ENCODE results near the gene ADCY9. TPM values are rescaled to one million over a fixed set of nuclear protein-coding genes. Genes with fewer than 3 reads are reported as not detected.

The ADCY9 gene
- total RNA-seq, 1 experiment from 2014 or later, result 9.8 TPM

DNA sequence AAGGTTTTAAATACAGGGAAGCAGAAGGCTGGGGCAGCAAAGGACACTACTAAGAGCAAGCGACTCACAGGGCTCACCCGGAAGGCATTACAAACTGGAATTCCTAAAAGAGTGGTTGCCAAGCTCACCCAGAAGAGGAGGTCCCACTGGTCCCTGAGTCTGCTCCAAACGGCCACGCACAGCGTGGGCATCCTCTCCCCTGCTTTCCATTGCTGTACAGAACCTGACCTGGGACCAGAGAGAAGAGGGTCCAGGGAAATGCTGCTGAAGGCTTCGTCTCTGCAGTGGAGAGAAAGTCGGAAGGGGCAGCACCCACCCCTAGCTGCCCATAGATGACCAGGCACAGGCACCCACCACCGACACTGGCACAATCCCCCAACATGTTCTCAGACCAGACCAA is 67.2 kb downstream of the ADCY9 start:
- ATAC-seq (no peak), DNase-seq (ENCODE audit: low read depth, low spot score) (no peak)
- BruUV-seq (replicated peaks), result no TSS peak
- Histone ChIP-seq H3K27ac (ENCODE audit: low read depth, low read length) (no peak overlapping the region), H3K79me2 (ENCODE audit: insufficient read depth, low read length) (no peaks in the 10 kb centered on the region), H3K4me1 (ENCODE audit: control insufficient read depth in 1 of 2, insufficient read depth in 2 of 2, low read length in 2 of 2) (peaks cover 20 to 21% of the 10 kb centered on the region in 2 experiments; a peak in 3 of 4 replicates), H2AFZ (ENCODE audit: low read depth, low read length, poor library complexity, severe bottlenecking) (no peak overlapping the region), H3K4me3 (replicated peaks in 1 of 2; ENCODE audit: low read depth in 1 of 2, low read length in 2 of 2) (no peak overlapping the region), H3K36me3 (ENCODE audit: control insufficient read depth in 1 of 2, insufficient read depth in 2 of 2, low read length in 2 of 2) (no peaks in the 10 kb centered on the region), H4K20me1 (ENCODE audit: insufficient read depth) (no peaks in the 10 kb centered on the region), H3K9ac (ENCODE audit: low read length) (no peak overlapping the region), H3K27me3 (ENCODE audit: insufficient read depth, low read length) (no peaks in the 10 kb centered on the region), H3K4me2 (ENCODE audit: low read length) (no peak overlapping the region), H3K9me2 (ENCODE audit: insufficient read depth) (no peaks in the 10 kb centered on the region), H3K9me3 (ENCODE audit: control insufficient read depth in 1 of 2, insufficient read depth in 1 of 2, low read depth in 1 of 2, low read length in 2 of 2) (no peaks in the 10 kb centered on the region)
- ChIA-PET POLR2A (no interaction called here), CTCF (no interaction called here), RAD21 (ENCODE audit: low non-redundant PET in 1 of 2, low total read pairs in 2 of 2, uncharacterized antibody in 2 of 2, unreplicated experiment in 2 of 2) (no interaction called here)
- TF ChIP-seq SRF (IDR thresholded peaks at IDR 0.05; ENCODE audit: low read depth) (no peak), EZH2 (IDR thresholded peaks at IDR 0.05) (no peak), POLR2A (IDR thresholded peaks at IDR 0.05; ENCODE audit: borderline replicate concordance, extremely low read depth, insufficient read depth, insufficient read length) (no peak), EGR1 (IDR thresholded peaks at IDR 0.05; ENCODE audit: low read depth) (no peak), SIN3A (IDR thresholded peaks at IDR 0.05; ENCODE audit: low read depth) (no peak), CEBPB (IDR thresholded peaks at IDR 0.05; ENCODE audit: low read depth) (no peak), CBX3 (IDR thresholded peaks at IDR 0.05; ENCODE audit: low read depth) (no peak), ELF1 (IDR thresholded peaks at IDR 0.05; ENCODE audit: borderline replicate concordance, low read depth) (no peak)
- TF ChIP-seq, protein P1, sequence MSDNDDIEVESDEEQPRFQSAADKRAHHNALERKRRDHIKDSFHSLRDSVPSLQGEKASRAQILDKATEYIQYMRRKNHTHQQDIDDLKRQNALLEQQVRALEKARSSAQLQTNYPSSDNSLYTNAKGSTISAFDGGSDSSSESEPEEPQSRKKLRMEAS (IDR thresholded peaks at IDR 0.05), result no peak
- TF ChIP-seq, protein P2, sequence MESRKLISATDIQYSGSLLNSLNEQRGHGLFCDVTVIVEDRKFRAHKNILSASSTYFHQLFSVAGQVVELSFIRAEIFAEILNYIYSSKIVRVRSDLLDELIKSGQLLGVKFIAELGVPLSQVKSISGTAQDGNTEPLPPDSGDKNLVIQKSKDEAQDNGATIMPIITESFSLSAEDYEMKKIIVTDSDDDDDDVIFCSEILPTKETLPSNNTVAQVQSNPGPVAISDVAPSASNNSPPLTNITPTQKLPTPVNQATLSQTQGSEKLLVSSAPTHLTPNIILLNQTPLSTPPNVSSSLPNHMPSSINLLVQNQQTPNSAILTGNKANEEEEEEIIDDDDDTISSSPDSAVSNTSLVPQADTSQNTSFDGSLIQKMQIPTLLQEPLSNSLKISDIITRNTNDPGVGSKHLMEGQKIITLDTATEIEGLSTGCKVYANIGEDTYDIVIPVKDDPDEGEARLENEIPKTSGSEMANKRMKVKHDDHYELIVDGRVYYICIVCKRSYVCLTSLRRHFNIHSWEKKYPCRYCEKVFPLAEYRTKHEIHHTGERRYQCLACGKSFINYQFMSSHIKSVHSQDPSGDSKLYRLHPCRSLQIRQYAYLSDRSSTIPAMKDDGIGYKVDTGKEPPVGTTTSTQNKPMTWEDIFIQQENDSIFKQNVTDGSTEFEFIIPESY (IDR thresholded peaks at IDR 0.05; ENCODE audit: extremely low read depth, insufficient replicate concordance, low read length), result no peak
- TF ChIP-seq, protein P3, sequence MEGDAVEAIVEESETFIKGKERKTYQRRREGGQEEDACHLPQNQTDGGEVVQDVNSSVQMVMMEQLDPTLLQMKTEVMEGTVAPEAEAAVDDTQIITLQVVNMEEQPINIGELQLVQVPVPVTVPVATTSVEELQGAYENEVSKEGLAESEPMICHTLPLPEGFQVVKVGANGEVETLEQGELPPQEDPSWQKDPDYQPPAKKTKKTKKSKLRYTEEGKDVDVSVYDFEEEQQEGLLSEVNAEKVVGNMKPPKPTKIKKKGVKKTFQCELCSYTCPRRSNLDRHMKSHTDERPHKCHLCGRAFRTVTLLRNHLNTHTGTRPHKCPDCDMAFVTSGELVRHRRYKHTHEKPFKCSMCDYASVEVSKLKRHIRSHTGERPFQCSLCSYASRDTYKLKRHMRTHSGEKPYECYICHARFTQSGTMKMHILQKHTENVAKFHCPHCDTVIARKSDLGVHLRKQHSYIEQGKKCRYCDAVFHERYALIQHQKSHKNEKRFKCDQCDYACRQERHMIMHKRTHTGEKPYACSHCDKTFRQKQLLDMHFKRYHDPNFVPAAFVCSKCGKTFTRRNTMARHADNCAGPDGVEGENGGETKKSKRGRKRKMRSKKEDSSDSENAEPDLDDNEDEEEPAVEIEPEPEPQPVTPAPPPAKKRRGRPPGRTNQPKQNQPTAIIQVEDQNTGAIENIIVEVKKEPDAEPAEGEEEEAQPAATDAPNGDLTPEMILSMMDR (IDR thresholded peaks at IDR 0.05 in 2 of 3, conservative IDR thresholded peaks at IDR 0.05 in 1 of 3; ENCODE audit: borderline replicate concordance in 1 of 3, insufficient read depth in 1 of 3, low read depth in 2 of 3, low read length in 2 of 3), result no peak
- TF ChIP-seq, protein P4, sequence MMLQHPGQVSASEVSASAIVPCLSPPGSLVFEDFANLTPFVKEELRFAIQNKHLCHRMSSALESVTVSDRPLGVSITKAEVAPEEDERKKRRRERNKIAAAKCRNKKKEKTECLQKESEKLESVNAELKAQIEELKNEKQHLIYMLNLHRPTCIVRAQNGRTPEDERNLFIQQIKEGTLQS (IDR thresholded peaks at IDR 0.05), result no peak
- intact Hi-C loops (cut with micrococcal nuclease), result no loop called here

Data from HCT116 (cell line).